K562 (cell line): ENCODE data around the gene WASF2.

Experiments used
- GTF3C2 ChIP-seq: IDR thresholded peaks from 3 replicates; pipeline ENCODE4 v1.6.1; 2011; ENCODE audit warnings: borderline replicate concordance, mild to moderate bottlenecking, moderate library complexity; ENCODE audit not compliant: insufficient read length; ENCODE audit errors: extremely low read depth
- MEIS2 ChIP-seq: fragments of 450-650 bp; IDR thresholded peaks from 2 replicates; pipeline ENCODE4 v1.6.1; 2014; ENCODE audit warnings: mild to moderate bottlenecking; ENCODE audit not compliant: partially characterized antibody
- POLR2A ChIP-seq: fragments of 450-650 bp; conservative IDR thresholded peaks from 2 replicates; pipeline ENCODE4 v1.6.1; 2016
- ZNF3 ChIP-seq: fragments of 250-450 bp; sonication (Bioruptor Pico); IDR thresholded peaks from 2 replicates; pipeline ENCODE4 v1.5.0; 2021; ENCODE audit warnings: mild to moderate bottlenecking, moderate library complexity

DNA sequence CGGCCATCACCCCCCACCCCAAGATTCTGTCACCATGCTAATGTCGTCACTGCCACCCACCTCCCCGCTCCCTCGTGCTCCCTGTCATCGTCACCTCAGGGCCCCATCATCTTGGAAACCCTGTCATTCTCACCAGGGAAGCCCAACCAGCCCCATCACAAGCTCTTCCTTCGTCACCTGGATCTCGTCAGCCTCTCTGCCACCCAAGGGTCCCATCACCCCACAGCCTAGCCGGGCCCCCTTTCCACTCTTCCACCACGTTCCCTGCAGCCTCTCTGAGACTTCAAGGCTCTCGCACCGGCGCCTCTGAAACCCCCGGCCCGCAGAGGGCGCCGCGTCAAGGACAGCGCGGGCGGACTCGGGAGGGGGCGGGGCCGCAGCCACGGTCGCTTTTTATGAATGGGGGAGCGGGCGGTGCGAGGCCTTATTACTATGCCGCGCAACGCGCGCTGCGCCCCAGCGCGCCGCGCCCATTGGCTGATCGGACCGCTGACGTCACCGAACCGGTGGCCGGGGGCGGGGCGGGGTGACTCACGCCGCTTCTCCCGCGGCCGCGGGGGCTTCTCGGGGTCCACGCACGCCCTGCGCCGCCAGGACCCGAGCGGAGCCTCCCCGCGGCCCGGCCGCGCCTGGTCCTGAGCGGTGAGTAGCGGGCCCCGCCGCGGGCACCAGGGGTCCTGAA is 97.7 kb downstream of the WASF2 start, which contains the start of gene GPR3:
- TF ChIP-seq GTF3C2 (no peak), POLR2A (peak; percentile 70), ZNF3 (CRISPR knock-in tag) (no peak), MEIS2 (peak; percentile 57)
